Measurements from ENCODE around the gene ITGBL1. TPM values are rescaled to one million over a fixed set of nuclear protein-coding genes. Genes with fewer than 3 reads are reported as not detected.

The ITGBL1 gene
- total and polyA plus RNA-seq, 2 donors (not counting 1 experiment from before 2014, with no cell fraction given), result not detected

GRCh38 chr13:101695870-101696516 is 243.5 kb downstream of the ITGBL1 start:
- ATAC-seq (ENCODE audit: low read depth) (no peak), DNase-seq (no peak)
- H3K4me1 ChIP-seq (ENCODE audit: control insufficient read depth in 2 of 2, insufficient read depth in 2 of 2, low read length in 2 of 2), result no peaks in the 10 kb centered on the region
- 100% methylated on average over 4 of the region's 4 CpGs for WGBS (ENCODE audit: insufficient coverage)
- no peak for TF ChIP-seq EZH2 (IDR thresholded peaks at IDR 0.05; ENCODE audit: borderline replicate concordance, insufficient read depth, low read depth, low read length, poor library complexity, severe bottlenecking)
- TF ChIP-seq, protein P1, sequence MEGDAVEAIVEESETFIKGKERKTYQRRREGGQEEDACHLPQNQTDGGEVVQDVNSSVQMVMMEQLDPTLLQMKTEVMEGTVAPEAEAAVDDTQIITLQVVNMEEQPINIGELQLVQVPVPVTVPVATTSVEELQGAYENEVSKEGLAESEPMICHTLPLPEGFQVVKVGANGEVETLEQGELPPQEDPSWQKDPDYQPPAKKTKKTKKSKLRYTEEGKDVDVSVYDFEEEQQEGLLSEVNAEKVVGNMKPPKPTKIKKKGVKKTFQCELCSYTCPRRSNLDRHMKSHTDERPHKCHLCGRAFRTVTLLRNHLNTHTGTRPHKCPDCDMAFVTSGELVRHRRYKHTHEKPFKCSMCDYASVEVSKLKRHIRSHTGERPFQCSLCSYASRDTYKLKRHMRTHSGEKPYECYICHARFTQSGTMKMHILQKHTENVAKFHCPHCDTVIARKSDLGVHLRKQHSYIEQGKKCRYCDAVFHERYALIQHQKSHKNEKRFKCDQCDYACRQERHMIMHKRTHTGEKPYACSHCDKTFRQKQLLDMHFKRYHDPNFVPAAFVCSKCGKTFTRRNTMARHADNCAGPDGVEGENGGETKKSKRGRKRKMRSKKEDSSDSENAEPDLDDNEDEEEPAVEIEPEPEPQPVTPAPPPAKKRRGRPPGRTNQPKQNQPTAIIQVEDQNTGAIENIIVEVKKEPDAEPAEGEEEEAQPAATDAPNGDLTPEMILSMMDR (IDR thresholded peaks at IDR 0.05), result no peak
- H2AFZ ChIP-seq (ENCODE audit: insufficient read depth, low read depth, low read length, poor library complexity, severe bottlenecking), result no peak overlapping the region
- no peaks in the 10 kb centered on the region for H3K27me3 ChIP-seq (replicated peaks in 1 of 4; ENCODE audit: control extremely low read depth in 1 of 4, control insufficient read depth in 3 of 4, insufficient read depth in 4 of 4, low read length in 3 of 4)
- H3K9me3 ChIP-seq (ENCODE audit: control extremely low read depth in 1 of 3, control insufficient read depth in 2 of 3, insufficient read depth in 1 of 3, low read length in 2 of 3), result no peaks in the 10 kb centered on the region
- H3K27ac Mint-ChIP-seq, result no peak overlapping the region
- no peak overlapping the region for H3K27ac ChIP-seq (ENCODE audit: low read length in 2 of 2)
- H3K36me3 ChIP-seq (replicated peaks in 1 of 2; ENCODE audit: control extremely low read depth in 1 of 2, control insufficient read depth in 1 of 2, extremely low read depth in 1 of 2, insufficient read depth in 2 of 2, low read length in 1 of 2), result no peaks in the 10 kb centered on the region
- H3K79me2 ChIP-seq (ENCODE audit: control insufficient read depth, insufficient read depth, low read length), result no peaks in the 10 kb centered on the region
- ChIA-PET CTCF (no interaction called here), POLR2A (no interaction called here)
- no peak overlapping the region for H3K9ac ChIP-seq (ENCODE audit: low read length)
- intact Hi-C loops (cut with micrococcal nuclease), result no loop called here
- no peak overlapping the region for H3K4me3 ChIP-seq (ENCODE audit: control extremely low read depth in 1 of 5, extremely low read depth in 1 of 5, insufficient read depth in 1 of 5, low read depth in 2 of 5, low read length in 4 of 5)
- H3K27me3 Mint-ChIP-seq, result no peaks in the 10 kb centered on the region
- H3K4me3 Mint-ChIP-seq, result no peak overlapping the region
- no peaks in the 10 kb centered on the region for H4K20me1 ChIP-seq (ENCODE audit: control insufficient read depth, insufficient read depth, low read length, poor library complexity, severe bottlenecking)
- H3K4me2 ChIP-seq (replicated peaks; ENCODE audit: low read depth, low read length, poor library complexity, severe bottlenecking), result no peak overlapping the region
- peaks cover 5% of the 10 kb centered on the region for H3K9me3 Mint-ChIP-seq (ENCODE audit: insufficient read depth)
- no peaks in the 10 kb centered on the region for H3K4me1 Mint-ChIP-seq

- no peak overlapping the region for H3K27ac Mint-ChIP-seq
- H3K9ac ChIP-seq (ENCODE audit: low read length), result no peak overlapping the region
- no peaks in the 10 kb centered on the region for H3K4me1 ChIP-seq (ENCODE audit: control insufficient read depth in 2 of 2, insufficient read depth in 2 of 2, low read length in 2 of 2)
- H3K79me2 ChIP-seq (ENCODE audit: control insufficient read depth, insufficient read depth, low read length), result no peaks in the 10 kb centered on the region
- no peaks in the 10 kb centered on the region for H3K4me1 Mint-ChIP-seq
- 85% methylated on average over 2 of the region's 3 CpGs for WGBS (ENCODE audit: insufficient coverage)
- intact Hi-C loops (cut with micrococcal nuclease), result no loop called here
- H2AFZ ChIP-seq (ENCODE audit: insufficient read depth, low read depth, low read length, poor library complexity, severe bottlenecking), result no peak overlapping the region
- H3K27me3 ChIP-seq (replicated peaks in 1 of 4; ENCODE audit: control extremely low read depth in 1 of 4, control insufficient read depth in 3 of 4, insufficient read depth in 4 of 4, low read length in 3 of 4), result no peaks in the 10 kb centered on the region
- no peak overlapping the region for H3K4me2 ChIP-seq (replicated peaks; ENCODE audit: low read depth, low read length, poor library complexity, severe bottlenecking)
- H3K4me3 Mint-ChIP-seq, result no peak overlapping the region
- ATAC-seq (ENCODE audit: low read depth), result no peak
- H3K9me3 ChIP-seq (ENCODE audit: control extremely low read depth in 1 of 3, control insufficient read depth in 2 of 3, insufficient read depth in 1 of 3, low read length in 2 of 3), result no peaks in the 10 kb centered on the region
- H3K36me3 ChIP-seq (replicated peaks in 1 of 2; ENCODE audit: control extremely low read depth in 1 of 2, control insufficient read depth in 1 of 2, extremely low read depth in 1 of 2, insufficient read depth in 2 of 2, low read length in 1 of 2), result no peaks in the 10 kb centered on the region
- no peaks in the 10 kb centered on the region for H3K27me3 Mint-ChIP-seq
- no peak for DNase-seq
- no peak overlapping the region for H3K27ac ChIP-seq (ENCODE audit: low read length in 2 of 2)
- ChIA-PET POLR2A (no interaction called here), CTCF (no interaction called here)
- no peaks in the 10 kb centered on the region for H4K20me1 ChIP-seq (ENCODE audit: control insufficient read depth, insufficient read depth, low read length, poor library complexity, severe bottlenecking)
- no peak for TF ChIP-seq EZH2 (IDR thresholded peaks at IDR 0.05; ENCODE audit: borderline replicate concordance, insufficient read depth, low read depth, low read length, poor library complexity, severe bottlenecking)
- TF ChIP-seq, protein P1 (IDR thresholded peaks at IDR 0.05), result no peak
- H3K9me3 Mint-ChIP-seq (ENCODE audit: insufficient read depth), result peaks cover 5% of the 10 kb centered on the region
- no peak overlapping the region for H3K4me3 ChIP-seq (ENCODE audit: control extremely low read depth in 1 of 5, extremely low read depth in 1 of 5, insufficient read depth in 1 of 5, low read depth in 2 of 5, low read length in 4 of 5)
Measured at GRCh38 chr13:101697745-101698144, 245.3 kb downstream of the ITGBL1 start.

Data from B cell (primary cell).